ENCODE results near the gene SNAP25. TPM values are rescaled to one million over a fixed set of nuclear protein-coding genes. Genes with fewer than 3 reads are reported as not detected.

SNAP25 gene
- total and polyA plus RNA-seq, 9 of the 15 experiments (the other 6 are each of a cell fraction or from before 2014, with no cell fraction given): 0.07 TPM; not detected in 8

- TF ChIP-seq ZBTB8A (IDR thresholded peaks at IDR 0.05; ENCODE audit: partially characterized antibody) (no peak), RBM15 (IDR thresholded peaks at IDR 0.05; ENCODE audit: insufficient read depth, low read length) (no peak), MIER1 (IDR thresholded peaks at IDR 0.05; ENCODE audit: low read depth) (no peak), ZNF134 (CRISPR knock-in tag; conservative IDR thresholded peaks at IDR 0.05) (no peak), SAP30 (IDR thresholded peaks at IDR 0.05; ENCODE audit: borderline replicate concordance, insufficient read depth, low read depth, low read length, poor library complexity, severe bottlenecking) (no peak), KLF10 (CRISPR knock-in tag; IDR thresholded peaks at IDR 0.05) (no peak)
Measured at GRCh38 chr20:10329387-10330005, 110.9 kb downstream of the SNAP25 start (continued).

GRCh38 chr20:10330071-10330470 lies 111.4 kb downstream of the SNAP25 start:
- FAIRE-seq (no peak), ATAC-seq (no peak), DNase-seq (ENCODE audit: extremely low read depth in 1 of 4, low spot score in 3 of 4) (no peak)
- H3K79me2 ChIP-seq (ENCODE audit: control insufficient read depth, insufficient read depth, low read length): no peaks in the 10 kb centered on the region
- WGBS (ENCODE audit: insufficient coverage, low coverage, missing lambda C conversion rate): 0% methylated on average over 4 of the region's 4 CpGs
- in situ Hi-C loops (cut with MboI) (no loop called here), intact Hi-C loops (cut with micrococcal nuclease) (no loop called here)
- H3K4me1 ChIP-seq (replicated peaks in 1 of 2; ENCODE audit: control insufficient read depth in 2 of 2, insufficient read depth in 2 of 2, low read length in 2 of 2): no peaks in the 10 kb centered on the region
- H3K27me3 ChIP-seq (ENCODE audit: control insufficient read depth in 2 of 2, insufficient read depth in 2 of 2, low read length in 2 of 2): no peaks in the 10 kb centered on the region
- H3K4me3 ChIP-seq: no peak overlapping the region
- H3K9me3 ChIP-seq (replicated peaks; ENCODE audit: control insufficient read depth, insufficient read depth, low read depth, low read length): no peaks in the 10 kb centered on the region
- POLR2A ChIA-PET: no interaction called here
- no peak overlapping the region for H3K4me2 ChIP-seq (ENCODE audit: insufficient read depth, low read length)
- no peak overlapping the region for H2AFZ ChIP-seq (ENCODE audit: low read depth, low read length)
- CTCF ChIA-PET (ENCODE audit: low intra/inter-chr PET ratio): interaction anchor here (0.7 kb wide), 1 partner anchor 13 kb away, joined by 3 read pairs; no protein-coding TSS in a partner anchor
- H4K20me1 ChIP-seq (replicated peaks; ENCODE audit: control insufficient read depth, insufficient read depth, low read length): no peaks in the 10 kb centered on the region
- no TSS peak for BruUV-seq (replicated peaks)
- no peaks in the 10 kb centered on the region for H3K36me3 ChIP-seq (ENCODE audit: control insufficient read depth, insufficient read depth, low read length)
- H3K27ac ChIP-seq (ENCODE audit: extremely low read depth, low read depth, low read length): no peak overlapping the region
- H3K9ac ChIP-seq (ENCODE audit: insufficient read depth in 1 of 2, low read depth in 2 of 2, low read length in 2 of 2): no peak overlapping the region
- H3K9me1 ChIP-seq (ENCODE audit: control insufficient read depth, insufficient read depth, low read length): no peaks in the 10 kb centered on the region
- TF ChIP-seq TFAM (CRISPR knock-in tag; conservative IDR thresholded peaks at IDR 0.05): no peak
- no peak for TF ChIP-seq ARNT (IDR thresholded peaks at IDR 0.05)
- no peak for TF ChIP-seq TCF7L2 (IDR thresholded peaks at IDR 0.05; ENCODE audit: low read depth, low read length)
- no peak for TF ChIP-seq TCFL5 (CRISPR knock-in tag; conservative IDR thresholded peaks at IDR 0.05)
- TF ChIP-seq CBX1 (IDR thresholded peaks at IDR 0.05; ENCODE audit: low read depth): no peak
- TF ChIP-seq ZSCAN32 (CRISPR knock-in tag; IDR thresholded peaks at IDR 0.05): no peak
- TF ChIP-seq SMARCB1 (IDR thresholded peaks at IDR 0.05; ENCODE audit: insufficient read length, low read depth): no peak
- no peak for TF ChIP-seq BDP1 (IDR thresholded peaks at IDR 0.05; ENCODE audit: insufficient read depth, insufficient read length)
- TF ChIP-seq ATF4 (CRISPR knock-in tag; IDR thresholded peaks at IDR 0.05): no peak
- TF ChIP-seq ZNF75A (CRISPR knock-in tag; IDR thresholded peaks at IDR 0.05): no peak
- no peak for TF ChIP-seq CHCHD3 (CRISPR knock-in tag; IDR thresholded peaks at IDR 0.05)
- TF ChIP-seq TEAD1 (CRISPR knock-in tag; IDR thresholded peaks at IDR 0.05): no peak
- TF ChIP-seq NR2C1 (IDR thresholded peaks at IDR 0.05): no peak
- no peak for TF ChIP-seq NR2C1 (tag; IDR thresholded peaks at IDR 0.05)
- TF ChIP-seq PATZ1 (CRISPR knock-in tag; IDR thresholded peaks at IDR 0.05; ENCODE audit: borderline replicate concordance): no peak
